ENCODE results near the gene QKI.

GRCh38 chr6:163588220-163588919 lies 173.9 kb downstream of the QKI start:
- TF ChIP-seq CTCF (IDR thresholded peaks at IDR 0.05; ENCODE audit: low read length) (no peak), EZH2 (optimal IDR thresholded peaks at IDR 0.05; ENCODE audit: low read depth, low read length) (no peak), EZH2phosphoT487 (IDR thresholded peaks at IDR 0.05; ENCODE audit: low read length) (no peak)

Measured in MM.1S (cell line).